Measurements from ENCODE around the gene TRPM2. TPM values are rescaled to one million over a fixed set of nuclear protein-coding genes. Genes with fewer than 3 reads are reported as not detected.

Gene TRPM2
- total and polyA plus RNA-seq, 2 of the 13 experiments (the other 11 are each of a cell fraction or from before 2014, with no cell fraction given) = 0.07 to 0.20 TPM

GRCh38 chr21:44448651-44449131 lies 95.3 kb downstream of the TRPM2 start (continued):
- TF ChIP-seq SAFB2 (CRISPR knock-in tag; IDR thresholded peaks at IDR 0.05; ENCODE audit: borderline replicate concordance, low read depth) = no peak
- TF ChIP-seq KAT2B (IDR thresholded peaks at IDR 0.05; ENCODE audit: borderline replicate concordance, low read depth, low read length) = no peak
- TF ChIP-seq KDM2A (CRISPR knock-in tag; IDR thresholded peaks at IDR 0.05; ENCODE audit: borderline replicate concordance, low read depth) = no peak
- no peak for TF ChIP-seq RELA (CRISPR knock-in tag; IDR thresholded peaks at IDR 0.05)
- TF ChIP-seq NR2F6 (IDR thresholded peaks at IDR 0.05) = no peak
- TF ChIP-seq NR2F6 (CRISPR knock-in tag; IDR thresholded peaks at IDR 0.05) = peak; percentile 57; the same call in 1 of the 2 replicates
- TF ChIP-seq NR1H2 (CRISPR knock-in tag; IDR thresholded peaks at IDR 0.05; ENCODE audit: borderline replicate concordance, low read depth) = no peak
- TF ChIP-seq ATM (IDR thresholded peaks at IDR 0.05; ENCODE audit: borderline replicate concordance) = no peak
- TF ChIP-seq ZNF598 (CRISPR knock-in tag; IDR thresholded peaks at IDR 0.05; ENCODE audit: borderline replicate concordance) = no peak
- peak; percentile 50 for TF ChIP-seq ZNF687 (CRISPR knock-in tag; IDR thresholded peaks at IDR 0.05)
- TF ChIP-seq JUN (CRISPR knock-in tag; IDR thresholded peaks at IDR 0.05) = no peak
- TF ChIP-seq ZNF251 (CRISPR knock-in tag; IDR thresholded peaks at IDR 0.05) = no peak
- no peak for TF ChIP-seq DR1 (CRISPR knock-in tag; IDR thresholded peaks at IDR 0.05)
- no peak for TF ChIP-seq SP140L (CRISPR knock-in tag; IDR thresholded peaks at IDR 0.05; ENCODE audit: borderline replicate concordance)
- TF ChIP-seq NFIB (CRISPR knock-in tag; IDR thresholded peaks at IDR 0.05; ENCODE audit: borderline replicate concordance) = no peak
- no peak for TF ChIP-seq AGO2 (optimal IDR thresholded peaks at IDR 0.05; ENCODE audit: low read depth, low read length)
- no peak for TF ChIP-seq CHCHD3 (CRISPR knock-in tag; IDR thresholded peaks at IDR 0.05)
- TF ChIP-seq ZNF788 (CRISPR knock-in tag; IDR thresholded peaks at IDR 0.05; ENCODE audit: borderline replicate concordance) = no peak
- no peak for TF ChIP-seq ZNF609 (CRISPR knock-in tag; IDR thresholded peaks at IDR 0.05; ENCODE audit: borderline replicate concordance)
- no peak for TF ChIP-seq ZNF292 (CRISPR knock-in tag; IDR thresholded peaks at IDR 0.05; ENCODE audit: borderline replicate concordance, low read depth)
- no peak for TF ChIP-seq ZNF768 (CRISPR knock-in tag; IDR thresholded peaks at IDR 0.05)
- no peak for TF ChIP-seq ESRRA (CRISPR knock-in tag; IDR thresholded peaks at IDR 0.05; ENCODE audit: low read depth)

Measured in HepG2 (cell line).